Ovary (tissue), 9 donors: Measurements from ENCODE around the gene PITPNM3. TPM values are rescaled to one million over a fixed set of nuclear protein-coding genes. Genes with fewer than 3 reads are reported as not detected.

ENCODE experiments used
- DNase-seq, 5 donors: peaks; one replicate each; pipeline ENCODE4 v3.0.0-alpha.2; 2019 to 2020
- H3K27ac ChIP-seq, 2 donors: fragments of 200-600 bp; one replicate each; pipeline versions ENCODE4 v1.5.1 to v1.8.0; 2019 to 2022
- H3K27me3 ChIP-seq: fragments of 200-600 bp; one replicate; pipeline ENCODE4 v1.8.0; 2022
- H3K36me3 ChIP-seq: fragments of 200-600 bp; sonication (generic); one replicate; pipeline ENCODE4 v1.5.1; 2019
- H3K4me1 ChIP-seq: one replicate; pipeline ENCODE4 v1.8.1; 2013; ENCODE audit warnings: mild to moderate bottlenecking, moderate library complexity; ENCODE audit not compliant: insufficient read depth
- H3K4me3 ChIP-seq: fragments of 200-600 bp; sonication (generic); one replicate; pipeline ENCODE4 v1.5.1; 2017
- H3K9me3 ChIP-seq, 2 donors: fragments of 200-600 bp in 1 of 2; sonication (generic) in 1 of 2; one replicate each; pipeline versions ENCODE4 v1.5.1 to v1.8.1; 2013 to 2019; ENCODE audit warnings: mild to moderate bottlenecking in 1 of 2, moderate library complexity in 1 of 2
- EP300 ChIP-seq: sonication (generic); formaldehyde crosslinking; IDR thresholded peaks from one replicate; pipeline ENCODE4 v1.6.1; 2017; ENCODE audit warnings: antibody characterized with exemption
- POLR2A ChIP-seq: fragments of 450-650 bp; IDR thresholded peaks from one replicate; pipeline ENCODE4 v1.6.1; 2017; ENCODE audit warnings: antibody characterized with exemption, mild to moderate bottlenecking, moderate library complexity
- WGBS, 3 donors: extraction: QIAGEN DNeasy Blood & Tissue Kit in 1 of 3; methylation state at CpG; one replicate each; pipeline versions ENCODE4 v1.1.5 to v1.1.7; 2013 to 2017; 5-methylcytosine and 5-hydroxymethylcytosine counted together
- intact Hi-C, 4 donors: fragments of 100-400 bp; cut with DNase I; formaldehyde crosslinking; loops; one replicate each; pipeline versions ENCODE4 v1.11.0 to v1.15.1; 2022 to 2023
- polyA plus RNA-seq, 2 donors: library from polyadenylated mRNA; stranded (reverse); fragments of 200-250 nt in 1 of 2; fragments of 350-450 nt in 1 of 2; fragmentation: Illumina TruSeq in 1 of 2; extraction: RNeasy Lipid Tissue Mini Kit (QIAGEN cat#74804) in 1 of 2; gene quantifications; one replicate each; pipeline ENCODE4 v1.2.3, GENCODE V29; 2013 to 2014
- total RNA-seq, 7 donors: library from RNA; depleted of rRNA in 2 of 7; stranded (reverse); fragments of >200 nt in 2 of 7; fragmentation: NEBNext Ultra II Directional in 3 of 7; extraction: Animal tissue kit (Norgen Biotek cat#: 25700) in 3 of 7; gene quantifications; one replicate each; pipeline versions ENCODE4 v1.1.0 to v1.2.4, GENCODE V29; 2016 to 2023
- TF ChIP-seq, protein P1 (sequence below), 3 donors: fragments of 450-650 bp in 2 of 3; fragments of 200-600 bp in 1 of 3; IDR thresholded peaks; one replicate each; pipeline versions ENCODE4 v1.5.1 to v1.8.0; 2016 to 2022; ENCODE audit warnings: antibody characterized with exemption in 3 of 3, mild to moderate bottlenecking in 1 of 3
- donor health status: DM: no; HTN: no; CAD: no; lungs with moderate emphysema.
- donor health status: DM: no; HTN: no; CAD: no.
- donor health status: Bipolar disorder and iron deficiency.
- donor health status: DM: yes; HTN: yes; CAD: no.
- donor health status: DM: no; HTN: no; CAD: no.
- donor health status: DM: yes; HTN: yes; CAD: no.

The PITPNM3 gene
- total and polyA plus RNA-seq, 9 donors, result 10.0 to 68.7 (median 17.9) TPM

DNA sequence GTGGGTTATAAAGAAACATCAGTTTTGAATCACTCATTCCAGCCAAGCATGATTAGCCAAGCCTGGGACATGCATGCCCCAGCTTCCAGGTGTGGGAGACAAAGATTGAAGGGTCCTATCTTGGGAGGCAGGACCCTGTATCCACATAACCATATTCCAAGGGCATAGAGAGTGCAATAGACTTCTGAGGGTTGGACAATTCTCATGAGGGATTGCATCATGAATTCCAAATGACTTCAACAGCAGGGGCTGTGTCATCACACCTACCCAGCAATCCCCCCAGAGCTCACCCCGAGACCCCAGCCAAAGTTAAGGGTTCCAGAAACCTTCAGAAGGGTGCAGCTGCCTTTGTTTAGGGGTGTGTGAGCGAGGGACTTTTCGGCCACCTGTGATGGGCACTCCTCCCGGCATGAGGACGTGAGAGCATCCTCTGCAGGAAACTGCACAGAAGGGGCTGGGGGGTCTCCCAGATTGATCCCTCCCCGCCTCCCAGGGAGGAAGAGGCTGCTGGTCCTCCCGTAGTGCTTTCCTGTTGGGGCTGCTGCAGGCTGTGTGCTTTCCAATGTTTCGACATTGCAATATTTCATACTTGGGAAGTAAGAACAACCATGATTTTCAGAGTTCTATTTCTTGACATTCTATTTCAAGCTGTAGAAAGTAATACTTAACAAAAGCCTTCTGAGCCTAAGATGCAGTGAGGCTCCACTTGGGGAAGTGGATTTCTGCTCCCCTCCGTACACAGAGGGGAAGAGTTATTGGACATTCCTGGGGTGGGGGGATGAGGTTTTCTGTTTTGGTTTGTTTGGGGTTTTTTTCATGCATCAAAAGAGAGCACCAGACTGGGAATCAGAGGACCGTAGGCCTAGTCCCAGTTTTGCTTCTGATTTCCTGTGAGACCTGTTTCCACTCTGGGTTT is 13.3 kb upstream of the PITPNM3 start:
- intact Hi-C loops, result no loop called here
- no peaks in the 10 kb centered on the region for H3K4me1 ChIP-seq
- no peak for DNase-seq
- no peak overlapping the region for H3K4me3 ChIP-seq
- H3K9me3 ChIP-seq, result no peaks in the 10 kb centered on the region
- TF ChIP-seq, protein P1, sequence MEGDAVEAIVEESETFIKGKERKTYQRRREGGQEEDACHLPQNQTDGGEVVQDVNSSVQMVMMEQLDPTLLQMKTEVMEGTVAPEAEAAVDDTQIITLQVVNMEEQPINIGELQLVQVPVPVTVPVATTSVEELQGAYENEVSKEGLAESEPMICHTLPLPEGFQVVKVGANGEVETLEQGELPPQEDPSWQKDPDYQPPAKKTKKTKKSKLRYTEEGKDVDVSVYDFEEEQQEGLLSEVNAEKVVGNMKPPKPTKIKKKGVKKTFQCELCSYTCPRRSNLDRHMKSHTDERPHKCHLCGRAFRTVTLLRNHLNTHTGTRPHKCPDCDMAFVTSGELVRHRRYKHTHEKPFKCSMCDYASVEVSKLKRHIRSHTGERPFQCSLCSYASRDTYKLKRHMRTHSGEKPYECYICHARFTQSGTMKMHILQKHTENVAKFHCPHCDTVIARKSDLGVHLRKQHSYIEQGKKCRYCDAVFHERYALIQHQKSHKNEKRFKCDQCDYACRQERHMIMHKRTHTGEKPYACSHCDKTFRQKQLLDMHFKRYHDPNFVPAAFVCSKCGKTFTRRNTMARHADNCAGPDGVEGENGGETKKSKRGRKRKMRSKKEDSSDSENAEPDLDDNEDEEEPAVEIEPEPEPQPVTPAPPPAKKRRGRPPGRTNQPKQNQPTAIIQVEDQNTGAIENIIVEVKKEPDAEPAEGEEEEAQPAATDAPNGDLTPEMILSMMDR (IDR thresholded peaks at IDR 0.05), result no peak
- TF ChIP-seq EP300 (no peak), POLR2A (no peak)
- no peaks in the 10 kb centered on the region for H3K27me3 ChIP-seq
- WGBS, 3 donors, result 67 to 74% (median 73%) methylated on average over 10 of the region's 10 CpGs
- no peak overlapping the region for H3K27ac ChIP-seq
- H3K36me3 ChIP-seq, result no peaks in the 10 kb centered on the region

DNA sequence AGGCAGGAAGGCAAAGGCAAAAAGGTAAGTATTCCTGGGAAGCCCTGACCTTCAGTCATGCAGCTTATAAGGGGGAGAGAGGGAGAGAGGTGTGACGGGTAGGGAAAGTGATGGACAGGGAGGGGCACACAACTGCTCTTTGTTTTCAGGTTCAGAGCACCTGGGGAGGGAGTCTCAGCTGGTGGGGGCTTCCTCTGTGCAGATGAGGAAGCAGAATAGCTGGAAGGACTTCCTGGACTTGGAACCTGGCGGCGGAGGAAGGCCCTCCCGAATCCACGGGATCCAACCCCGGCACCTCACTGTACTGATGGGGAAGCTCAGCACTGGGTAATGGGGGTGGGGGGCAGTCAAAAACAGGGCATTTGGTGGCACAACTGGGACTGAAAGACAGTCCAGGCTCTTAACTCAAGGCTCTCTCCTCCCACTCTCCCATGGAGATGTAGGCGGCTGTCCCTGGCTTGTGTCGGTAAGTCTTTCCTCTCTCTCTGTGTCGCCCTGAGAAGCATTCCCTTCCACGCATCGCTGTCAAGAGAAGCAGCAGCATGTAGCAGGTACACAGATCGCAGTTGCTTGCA is 11.9 kb upstream of the PITPNM3 start:
- Histone ChIP-seq H3K27me3 (no peaks in the 10 kb centered on the region), H3K4me3 (no peak overlapping the region), H3K4me1 (no peaks in the 10 kb centered on the region), H3K27ac (no peak overlapping the region), H3K36me3 (no peaks in the 10 kb centered on the region), H3K9me3 (no peaks in the 10 kb centered on the region)
- no peak for DNase-seq
- TF ChIP-seq POLR2A (no peak), EP300 (no peak)
- TF ChIP-seq, protein P1 (IDR thresholded peaks at IDR 0.05), result no peak
- WGBS, 3 donors, result 90 to 92% (median 92%) methylated on average over 12 of the region's 12 CpGs
- intact Hi-C loops, result no loop called here

DNA sequence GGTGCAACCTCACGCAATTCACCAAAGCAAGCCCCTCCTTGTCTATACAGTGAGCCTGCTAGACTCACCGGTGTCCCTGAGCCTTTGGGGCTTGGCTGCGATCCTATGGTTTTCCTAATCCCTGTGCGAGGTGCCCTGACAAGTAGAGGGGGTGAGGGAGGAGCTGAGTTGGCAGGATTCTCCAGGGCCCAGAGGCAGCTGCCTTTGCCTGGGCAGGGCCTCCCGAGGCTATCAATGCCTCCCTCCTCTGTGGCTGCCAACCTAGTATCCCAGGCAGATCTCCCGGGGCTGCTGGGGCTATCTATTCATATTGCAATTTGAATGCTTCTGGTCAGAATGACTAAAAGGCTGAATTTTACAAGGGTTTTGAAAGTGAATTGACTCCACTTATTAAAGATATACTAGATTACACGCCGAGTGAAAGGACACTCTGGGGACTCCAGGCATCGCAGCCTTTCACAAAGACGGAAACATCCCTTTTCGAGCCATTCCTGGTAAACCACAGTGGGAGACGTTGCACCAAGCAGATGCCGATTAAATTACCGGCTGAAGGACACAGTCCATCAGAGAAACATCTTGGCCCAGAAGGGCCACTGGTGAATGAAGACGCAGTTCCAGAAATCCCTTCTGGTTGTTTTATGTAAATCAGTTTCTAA is 11.3 kb upstream of the PITPNM3 start:
- H3K27me3 ChIP-seq, result no peaks in the 10 kb centered on the region
- H3K4me3 ChIP-seq, result no peak overlapping the region
- no peak for DNase-seq
- intact Hi-C loops, result no loop called here
- TF ChIP-seq POLR2A (no peak), EP300 (no peak)
- TF ChIP-seq, protein P1 (IDR thresholded peaks at IDR 0.05), result no peak
- H3K27ac ChIP-seq, result no peak overlapping the region
- no peaks in the 10 kb centered on the region for H3K36me3 ChIP-seq
- WGBS, 3 donors, result 69 to 78% (median 72%) methylated on average over 15 of the region's 15 CpGs
- no peaks in the 10 kb centered on the region for H3K4me1 ChIP-seq
- no peaks in the 10 kb centered on the region for H3K9me3 ChIP-seq

DNA sequence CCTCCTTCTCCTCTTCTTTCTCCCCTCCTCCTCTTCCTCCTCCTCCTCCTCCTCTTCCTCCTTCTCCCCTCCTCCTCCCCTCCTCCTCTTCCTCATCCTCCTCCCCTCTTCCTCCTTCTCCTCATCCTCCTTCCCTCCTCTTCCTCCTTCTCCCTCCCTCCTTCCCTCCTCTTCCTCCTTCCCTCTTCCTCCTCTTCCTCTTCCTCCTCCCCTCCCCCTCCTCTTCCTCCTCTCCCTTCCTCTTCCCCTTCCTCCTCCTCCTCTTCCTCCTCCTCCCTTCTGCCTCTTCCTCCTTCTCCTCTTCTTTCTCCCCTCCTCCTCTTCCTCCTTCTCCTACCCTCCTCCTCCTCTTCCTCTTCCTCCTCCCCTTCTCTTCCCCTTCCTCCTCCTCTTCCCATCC is 5.1 kb upstream of the PITPNM3 start:
- Histone ChIP-seq H3K36me3 (no peaks in the 10 kb centered on the region), H3K27me3 (no peaks in the 10 kb centered on the region), H3K4me1 (peaks cover 20% of the 10 kb centered on the region), H3K4me3 (no peak overlapping the region), H3K27ac (no peak overlapping the region), H3K9me3 (no peaks in the 10 kb centered on the region)
- intact Hi-C loops, result no loop called here
- TF ChIP-seq, protein P1 (IDR thresholded peaks at IDR 0.05), result no peak
- no peak for TF ChIP-seq EP300
- no peak for TF ChIP-seq POLR2A
- DNase-seq, result no peak
